ENCODE measurements around the gene TMPRSS5.

TMPRSS5 gene

GRCh38 chr11:113664069-113664980 lies 41.8 kb downstream of the TMPRSS5 start:
- Mint-ChIP-seq H3K4me1 (no peaks in the 10 kb centered on the region), H3K27ac (no peak overlapping the region), H3K9me3 (peaks cover 7% of the 10 kb centered on the region), H3K36me3 (no peaks in the 10 kb centered on the region), H3K27me3 (no peaks in the 10 kb centered on the region), H3K4me3 (no peak overlapping the region)

DNA sequence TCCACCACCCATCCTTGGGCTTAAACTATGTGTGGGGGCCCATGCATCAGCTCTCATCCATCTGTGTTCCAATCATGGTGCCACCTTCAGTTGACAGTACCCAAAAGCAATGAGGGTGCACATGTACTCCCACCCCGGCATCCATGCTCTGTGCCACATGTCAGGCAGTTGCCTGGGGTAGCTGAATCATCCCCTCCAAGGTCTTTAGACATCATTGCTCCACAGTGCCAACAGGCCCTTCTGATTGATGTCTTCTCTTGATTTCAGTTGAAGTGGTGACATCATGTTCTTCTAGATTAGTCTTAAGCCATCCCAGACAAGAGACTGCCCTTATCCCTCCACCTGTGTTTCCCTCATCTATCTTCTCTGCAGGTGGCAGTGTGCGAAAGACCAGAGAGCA lies 42.5 kb downstream of the TMPRSS5 start:
- no peaks in the 10 kb centered on the region for H3K27me3 Mint-ChIP-seq
- H3K27ac Mint-ChIP-seq = no peak overlapping the region
- no peaks in the 10 kb centered on the region for H3K36me3 Mint-ChIP-seq
- H3K4me3 Mint-ChIP-seq = no peak overlapping the region
- H3K4me1 Mint-ChIP-seq = no peaks in the 10 kb centered on the region
- peaks cover 7% of the 10 kb centered on the region for H3K9me3 Mint-ChIP-seq

- Mint-ChIP-seq H3K4me3 (no peak overlapping the region), H3K27ac (no peak overlapping the region), H3K36me3 (no peaks in the 10 kb centered on the region), H3K4me1 (no peaks in the 10 kb centered on the region), H3K27me3 (peaks cover 6% of the 10 kb centered on the region), H3K9me3 (no peaks in the 10 kb centered on the region)
Observed at GRCh38 chr11:113655771-113656170, 50.3 kb downstream of the TMPRSS5 start.

GRCh38 chr11:113651023-113651422 lies 55.1 kb downstream of the TMPRSS5 start:
- no peaks in the 10 kb centered on the region for H3K9me3 Mint-ChIP-seq
- no peaks in the 10 kb centered on the region for H3K36me3 Mint-ChIP-seq
- no peak overlapping the region for H3K27ac Mint-ChIP-seq
- H3K4me1 Mint-ChIP-seq = no peaks in the 10 kb centered on the region
- H3K4me3 Mint-ChIP-seq = no peak overlapping the region
- H3K27me3 Mint-ChIP-seq = peaks cover 6% of the 10 kb centered on the region

DNA sequence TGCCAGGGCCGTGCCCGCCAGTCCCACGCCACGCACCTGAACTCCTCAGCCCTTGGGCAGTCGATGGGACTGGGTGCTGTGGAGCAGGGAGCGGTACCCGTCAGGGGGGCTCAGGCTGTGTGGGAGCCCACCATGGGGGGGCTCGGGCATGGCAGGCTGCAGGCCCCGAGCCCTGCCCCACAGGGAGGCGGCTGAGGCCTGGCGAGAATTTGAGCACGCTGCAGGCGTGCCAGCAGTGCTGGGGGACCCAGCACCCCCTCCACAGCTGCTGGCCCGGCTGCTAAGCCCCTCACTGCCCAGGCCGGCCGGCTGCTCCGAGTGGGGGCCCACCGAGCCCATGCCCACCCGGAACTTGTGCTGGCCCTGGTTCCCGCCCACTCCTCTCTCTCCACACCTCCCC lies 56.8 kb downstream of the TMPRSS5 start:
- Mint-ChIP-seq H3K36me3 (no peaks in the 10 kb centered on the region), H3K4me1 (no peaks in the 10 kb centered on the region), H3K9me3 (no peaks in the 10 kb centered on the region), H3K4me3 (no peak overlapping the region), H3K27me3 (peaks cover 4% of the 10 kb centered on the region), H3K27ac (no peak overlapping the region)

GRCh38 chr11:113647856-113648255 lies 58.3 kb downstream of the TMPRSS5 start:
- H3K4me1 Mint-ChIP-seq = no peaks in the 10 kb centered on the region
- no peaks in the 10 kb centered on the region for H3K36me3 Mint-ChIP-seq
- H3K9me3 Mint-ChIP-seq = no peaks in the 10 kb centered on the region
- no peak overlapping the region for H3K27ac Mint-ChIP-seq
- no peak overlapping the region for H3K4me3 Mint-ChIP-seq
- H3K27me3 Mint-ChIP-seq = peaks cover 2% of the 10 kb centered on the region

GRCh38 chr11:113647108-113647507 lies 59.0 kb downstream of the TMPRSS5 start:
- no peaks in the 10 kb centered on the region for H3K36me3 Mint-ChIP-seq
- H3K27ac Mint-ChIP-seq = no peak overlapping the region
- no peak overlapping the region for H3K4me3 Mint-ChIP-seq
- H3K9me3 Mint-ChIP-seq = no peaks in the 10 kb centered on the region
- peaks cover 2% of the 10 kb centered on the region for H3K27me3 Mint-ChIP-seq
- no peaks in the 10 kb centered on the region for H3K4me1 Mint-ChIP-seq

DNA sequence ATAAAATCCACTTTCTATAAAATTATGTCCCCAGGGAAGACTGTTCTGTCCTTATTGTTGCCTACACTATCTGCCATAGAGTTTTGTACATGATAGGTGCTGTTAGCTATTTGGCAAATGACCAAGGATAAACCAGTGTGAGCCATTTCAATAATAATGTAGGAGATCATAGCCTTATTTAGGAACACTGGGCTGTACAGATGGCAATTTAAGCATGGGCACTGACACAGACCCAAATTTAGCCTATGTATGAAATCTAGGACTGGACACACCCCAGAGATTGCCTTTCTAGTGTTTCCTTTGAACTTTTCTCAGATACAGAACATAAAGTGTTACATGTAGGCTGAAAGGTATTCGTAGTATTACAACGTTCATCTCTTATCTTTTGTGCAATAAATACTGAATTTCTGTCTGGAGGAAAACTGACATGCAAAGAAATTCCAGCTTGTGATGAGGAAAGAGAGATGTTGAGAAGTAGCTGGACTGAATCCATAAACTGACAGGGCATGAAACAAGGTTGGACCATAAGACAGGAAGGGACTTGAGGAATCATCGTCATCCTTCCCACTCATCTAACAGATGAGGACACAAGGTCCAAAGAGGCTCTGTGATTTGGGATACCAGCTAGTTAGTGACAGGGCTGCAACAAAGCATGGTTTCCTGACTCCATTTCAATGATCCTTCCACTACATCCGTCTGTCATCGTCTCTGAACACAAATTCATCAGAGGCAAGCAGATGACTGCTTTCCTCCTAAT lies 60.3 kb downstream of the TMPRSS5 start:
- no peaks in the 10 kb centered on the region for H3K36me3 Mint-ChIP-seq
- H3K9me3 Mint-ChIP-seq = no peaks in the 10 kb centered on the region
- H3K4me1 Mint-ChIP-seq = no peaks in the 10 kb centered on the region
- peaks cover 2% of the 10 kb centered on the region for H3K27me3 Mint-ChIP-seq
- no peak overlapping the region for H3K4me3 Mint-ChIP-seq
- no peak overlapping the region for H3K27ac Mint-ChIP-seq

DNA sequence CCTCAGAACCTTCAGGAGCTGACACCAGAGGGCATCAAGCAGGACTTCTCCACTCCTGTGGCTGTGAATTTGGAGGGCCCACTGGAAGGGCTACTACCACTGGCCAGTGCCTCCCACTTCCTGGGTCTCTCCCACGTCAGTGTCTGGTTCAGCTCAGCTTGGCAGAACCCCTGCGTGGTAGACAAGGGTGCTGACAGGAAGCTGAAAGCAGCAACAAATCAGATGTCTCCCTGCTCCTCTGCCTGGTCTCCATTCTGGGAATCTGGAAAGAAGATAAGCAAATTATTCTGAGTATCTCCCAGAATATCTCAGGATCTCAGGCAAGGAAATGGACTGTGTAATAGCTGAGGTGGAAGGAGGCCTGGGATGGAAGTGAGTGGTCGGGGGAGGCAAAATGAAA lies 61.5 kb downstream of the TMPRSS5 start:
- H3K27me3 Mint-ChIP-seq = peaks cover 2% of the 10 kb centered on the region

DNA sequence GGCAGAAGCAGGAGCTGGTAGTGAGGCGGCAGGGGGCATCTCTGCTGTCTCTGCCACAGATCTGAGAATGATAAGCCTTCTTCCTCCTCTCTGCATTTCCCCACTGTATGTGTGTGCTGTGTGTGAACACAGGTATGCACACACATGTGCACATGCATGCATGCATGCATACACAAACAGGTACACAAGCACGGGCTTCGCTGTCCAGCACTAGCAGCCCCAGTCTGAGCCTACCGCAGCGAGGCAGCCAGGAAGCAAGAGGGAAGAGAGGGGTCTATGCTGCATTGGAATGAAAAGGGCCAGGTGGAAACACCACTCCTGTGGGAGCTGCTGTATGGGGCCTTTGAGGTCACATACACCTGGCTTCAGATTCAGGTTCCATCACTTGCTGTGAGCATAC lies 62.4 kb downstream of the TMPRSS5 start:
- H3K27ac Mint-ChIP-seq = no peak overlapping the region
- no peaks in the 10 kb centered on the region for H3K9me3 Mint-ChIP-seq
- H3K36me3 Mint-ChIP-seq = no peaks in the 10 kb centered on the region
- no peak overlapping the region for H3K4me3 Mint-ChIP-seq
- H3K27me3 Mint-ChIP-seq = peaks cover 2% of the 10 kb centered on the region
- no peaks in the 10 kb centered on the region for H3K4me1 Mint-ChIP-seq

More for the DNA sequence above, 61.5 kb downstream of the TMPRSS5 start:
- Mint-ChIP-seq H3K4me3 (no peak overlapping the region), H3K4me1 (no peaks in the 10 kb centered on the region), H3K9me3 (no peaks in the 10 kb centered on the region), H3K27ac (no peak overlapping the region), H3K36me3 (no peaks in the 10 kb centered on the region)

DNA sequence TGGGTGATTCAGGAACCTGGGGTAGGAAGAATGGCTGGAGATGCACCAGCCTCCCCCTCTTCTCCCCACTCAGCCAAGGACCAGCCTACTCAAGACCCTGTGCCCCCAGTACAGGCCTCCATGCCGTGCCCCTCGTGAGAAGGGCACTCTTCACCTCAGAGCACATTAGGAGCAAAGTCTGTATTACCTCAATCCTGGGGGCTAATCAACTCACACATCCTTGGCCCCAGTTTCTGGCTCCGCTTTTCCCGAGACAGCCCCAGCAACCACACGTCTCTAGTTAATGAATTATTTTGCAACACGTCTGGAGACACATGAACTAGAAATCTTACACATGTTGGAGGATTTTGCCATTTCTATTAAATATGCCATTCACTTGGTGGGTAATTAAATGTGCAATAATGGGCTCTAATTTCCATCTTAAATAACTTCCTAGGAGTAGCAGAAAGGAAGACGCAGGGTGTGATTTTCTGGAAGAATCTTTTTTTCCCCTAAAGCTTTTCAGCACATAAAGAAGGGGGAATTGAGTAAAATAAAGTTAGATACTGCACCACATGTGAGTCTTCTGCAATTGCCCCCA lies 63.0 kb downstream of the TMPRSS5 start:
- peaks cover 2% of the 10 kb centered on the region for H3K27me3 Mint-ChIP-seq
- H3K27ac Mint-ChIP-seq = no peak overlapping the region
- no peaks in the 10 kb centered on the region for H3K4me1 Mint-ChIP-seq
- no peaks in the 10 kb centered on the region for H3K36me3 Mint-ChIP-seq
- no peak overlapping the region for H3K4me3 Mint-ChIP-seq
- no peaks in the 10 kb centered on the region for H3K9me3 Mint-ChIP-seq

- Mint-ChIP-seq H3K27ac (no peak overlapping the region), H3K9me3 (no peaks in the 10 kb centered on the region), H3K4me3 (no peak overlapping the region), H3K4me1 (no peaks in the 10 kb centered on the region), H3K27me3 (peaks cover 2% of the 10 kb centered on the region), H3K36me3 (no peaks in the 10 kb centered on the region)
Observed at GRCh38 chr11:113642090-113642489, 64.0 kb downstream of the TMPRSS5 start.

DNA sequence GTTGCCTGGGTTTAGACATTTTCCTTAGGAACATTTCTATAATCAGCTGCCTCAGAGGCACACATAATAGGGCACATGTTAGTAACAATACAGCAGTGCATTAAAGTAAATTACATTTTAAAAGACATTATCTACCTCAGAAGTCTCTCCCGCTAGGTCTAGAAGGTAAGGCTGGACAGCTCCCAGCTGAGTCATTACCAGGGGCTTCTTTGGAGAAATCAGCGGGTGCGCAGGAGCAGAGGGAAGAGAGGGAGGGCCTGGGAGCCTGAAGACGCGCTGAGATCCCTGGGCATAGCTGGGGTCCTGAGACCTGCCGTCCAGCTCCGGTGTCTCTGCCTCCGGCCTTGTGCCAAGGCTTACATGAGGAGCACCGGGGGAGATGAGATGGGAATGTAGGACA lies 67.7 kb downstream of the TMPRSS5 start:
- no peaks in the 10 kb centered on the region for H3K36me3 Mint-ChIP-seq
- H3K27ac Mint-ChIP-seq = no peak overlapping the region
- no peak overlapping the region for H3K4me3 Mint-ChIP-seq
- no peaks in the 10 kb centered on the region for H3K4me1 Mint-ChIP-seq
- no peaks in the 10 kb centered on the region for H3K9me3 Mint-ChIP-seq
- peaks cover 2% of the 10 kb centered on the region for H3K27me3 Mint-ChIP-seq

GRCh38 chr11:113637636-113638035 lies 68.5 kb downstream of the TMPRSS5 start:
- no peaks in the 10 kb centered on the region for H3K36me3 Mint-ChIP-seq

More at GRCh38 chr11:113637636-113638035, 68.5 kb downstream of the TMPRSS5 start:
- Mint-ChIP-seq H3K27ac (no peak overlapping the region), H3K9me3 (no peaks in the 10 kb centered on the region), H3K4me3 (no peak overlapping the region), H3K4me1 (no peaks in the 10 kb centered on the region), H3K27me3 (no peaks in the 10 kb centered on the region)

Data from activated naive CD4-positive, alpha-beta T cell treated with anti-CD3 and anti-CD28 coated beads, Interleukin-2, amount 50 U/mL, for 24 hours (primary cell).